Panc1 (cell line): ENCODE measurements around the gene FRMD1. TPM values are rescaled to one million over a fixed set of nuclear protein-coding genes. Genes with fewer than 3 reads are reported as not detected.

Source experiments
- ATAC-seq: fragments of 200-7000 bp; cut with Tn5 transposase; 2 replicates; pipeline ENCODE4 v1.9.1; 2020; ENCODE audit warnings: mild to moderate bottlenecking, moderate library complexity
- BruUV-seq: library from RNA; stranded (reverse); fragments of 400-500 nt; replicated peaks from 2 replicates; lab custom pipeline; 2021; lab: Mats Ljungman, UMichigan
- CTCF ChIA-PET: fragments of 300-600 bp; sonication (Branson Sonifier 250); formaldehyde crosslinking; loops from one replicate; lab custom pipeline; 2022; ENCODE audit warnings: antibody characterized with exemption; lab: Charles Lee
- POLR2A ChIA-PET: fragments of 300-600 bp; sonication (Branson Sonifier 250); formaldehyde crosslinking; loops from one replicate; lab custom pipeline; 2022; ENCODE audit warnings: antibody characterized with exemption; lab: Charles Lee
- DNase-seq: peaks from one replicate; pipeline ENCODE4 v3.0.0-alpha.2; 2010; ENCODE audit warnings: low read depth, low spot score
- H3K27ac ChIP-seq: 2 replicates; pipeline ENCODE4 v1.5.1; 2011; ENCODE audit warnings: mild to moderate bottlenecking, low read length, inconsistent platforms
- H3K27me3 ChIP-seq: fragments of 200-500 bp; sonication (Bioruptor generic); 2 replicates; pipeline ENCODE4 v1.6.0; 2014; ENCODE audit warnings: low read length, inconsistent platforms; ENCODE audit not compliant: control insufficient read depth, insufficient read depth
- H3K36me3 ChIP-seq: fragments of 200-500 bp; sonication (Bioruptor generic); 2 replicates; pipeline ENCODE4 v1.5.1; 2014; ENCODE audit warnings: inconsistent platforms, mild to moderate bottlenecking, low read length, moderate library complexity; ENCODE audit not compliant: control insufficient read depth, insufficient read depth
- H3K4me1 ChIP-seq: 2 replicates; pipeline ENCODE4 v1.5.1; 2011; ENCODE audit warnings: inconsistent platforms, mild to moderate bottlenecking, low read length, moderate library complexity; ENCODE audit not compliant: control insufficient read depth, insufficient read depth
- H3K4me3 ChIP-seq, 2 experiments: 2 replicates each; pipeline ENCODE4 v1.5.1; 2011 to 2012; ENCODE audit warnings: low read depth in 2 of 2, low read length in 2 of 2, mild to moderate bottlenecking in 2 of 2, inconsistent platforms in 1 of 2, moderate library complexity in 1 of 2
- H3K9me3 ChIP-seq: fragments of 200-500 bp; sonication (Bioruptor generic); 2 replicates; pipeline ENCODE4 v1.5.1; 2014; ENCODE audit warnings: low read depth, mild to moderate bottlenecking, inconsistent platforms, low read length, moderate library complexity; ENCODE audit not compliant: control insufficient read depth, insufficient read depth
- POLR2AphosphoS5 ChIP-seq: IDR thresholded peaks from 2 replicates; pipeline ENCODE4 v1.6.1; 2012; ENCODE audit warnings: mild to moderate bottlenecking, low read depth, low read length, moderate library complexity
- SIN3A ChIP-seq: IDR thresholded peaks from 2 replicates; pipeline ENCODE4 v1.6.1; 2012; ENCODE audit warnings: low read depth, mild to moderate bottlenecking, low read length, moderate library complexity, borderline replicate concordance; ENCODE audit not compliant: insufficient read depth
- TCF7L2 ChIP-seq: IDR thresholded peaks from 2 replicates; pipeline ENCODE4 v1.6.1; 2011; ENCODE audit warnings: mild to moderate bottlenecking, low read depth, low read length, inconsistent platforms
- in situ Hi-C: cut with HindIII; loops from 2 replicates; pipeline ENCODE4 v1.10.0; 2016; ENCODE audit warnings: low sequenced_read_pairs, low pct_unique_long_range_greater_than_20kb
- intact Hi-C: fragments of 100-400 bp; cut with micrococcal nuclease; formaldehyde crosslinking; loops from one replicate; pipeline ENCODE4 v1.10.0; 2022; ENCODE audit not compliant: unreplicated experiment
- total RNA-seq: library from RNA; stranded (reverse); gene quantifications from one replicate; pipeline ENCODE4 v1.2.1, GENCODE V29; 2021; ENCODE audit not compliant: unreplicated experiment
- TF ChIP-seq, protein P1 (sequence below), 2 experiments: IDR thresholded peaks; 2 replicates each; pipeline ENCODE4 v1.6.1; 2011 to 2012; ENCODE audit warnings: low read depth in 2 of 2, control low read depth in 1 of 2, low read length in 1 of 2, mild to moderate bottlenecking in 1 of 2, moderate library complexity in 1 of 2; ENCODE audit not compliant: insufficient read depth in 1 of 2
- TF ChIP-seq, protein P2 (sequence below): fragments of 450-650 bp; IDR thresholded peaks from 2 replicates; pipeline ENCODE4 v1.5.1; 2017; ENCODE audit warnings: mild to moderate bottlenecking

Gene FRMD1
- total RNA-seq, 1 experiment from 2014 or later = 0.15 TPM

DNA sequence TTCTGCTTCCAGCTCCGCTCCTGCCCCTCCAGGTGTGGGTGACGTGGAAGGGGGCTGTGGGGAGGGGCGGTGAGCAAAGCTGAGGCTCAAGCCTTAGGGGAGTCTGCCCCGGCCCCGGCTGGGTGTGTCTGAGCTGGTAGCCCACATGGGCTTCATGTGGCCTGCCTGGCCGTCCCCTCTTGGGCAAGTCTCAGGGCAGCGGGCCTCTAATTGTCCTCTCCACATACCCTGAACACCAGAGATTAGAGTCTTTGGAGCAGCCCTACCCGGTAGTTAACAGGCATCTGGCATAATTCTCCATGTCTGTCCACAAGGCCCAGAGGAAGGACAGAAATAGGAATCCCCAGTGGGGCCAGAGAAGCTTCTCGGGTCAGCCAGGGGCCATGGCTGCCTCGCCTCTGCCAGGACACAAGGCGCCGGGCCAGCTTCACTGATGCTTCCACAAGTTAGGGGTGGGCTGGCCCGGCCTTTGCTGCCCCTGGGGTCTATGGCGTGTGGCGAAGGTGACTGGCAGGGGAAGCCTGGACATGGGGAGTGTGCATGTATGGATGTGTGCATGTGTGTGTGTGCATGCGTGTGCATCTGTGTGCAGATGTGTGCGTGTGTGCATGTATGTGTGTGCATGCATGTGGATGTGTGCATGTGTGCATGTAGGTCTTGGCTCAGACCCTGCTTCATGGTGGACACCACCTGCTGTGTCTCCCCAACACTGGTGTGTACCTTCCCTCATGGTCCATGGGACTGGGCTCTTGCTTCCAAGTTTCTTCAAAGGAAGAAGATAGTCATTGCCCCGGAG, 24.0 kb downstream of the FRMD1 start:
- POLR2A ChIA-PET = no interaction called here
- H3K4me1 ChIP-seq = no peaks in the 10 kb centered on the region
- CTCF ChIA-PET = no interaction called here
- no TSS peak for BruUV-seq
- no peak for TF ChIP-seq SIN3A
- H3K9me3 ChIP-seq = no peaks in the 10 kb centered on the region
- no peaks in the 10 kb centered on the region for H3K36me3 ChIP-seq
- DNase-seq (no peak), ATAC-seq (no peak)
- in situ Hi-C loops (no loop called here), intact Hi-C loops (loop anchor here (10.0 kb wide), 1 partner anchor 140 kb away; no protein-coding TSS in a partner anchor)
- H3K27ac ChIP-seq = no peak overlapping the region
- H3K27me3 ChIP-seq = no peaks in the 10 kb centered on the region
- H3K4me3 ChIP-seq = no peak overlapping the region

DNA sequence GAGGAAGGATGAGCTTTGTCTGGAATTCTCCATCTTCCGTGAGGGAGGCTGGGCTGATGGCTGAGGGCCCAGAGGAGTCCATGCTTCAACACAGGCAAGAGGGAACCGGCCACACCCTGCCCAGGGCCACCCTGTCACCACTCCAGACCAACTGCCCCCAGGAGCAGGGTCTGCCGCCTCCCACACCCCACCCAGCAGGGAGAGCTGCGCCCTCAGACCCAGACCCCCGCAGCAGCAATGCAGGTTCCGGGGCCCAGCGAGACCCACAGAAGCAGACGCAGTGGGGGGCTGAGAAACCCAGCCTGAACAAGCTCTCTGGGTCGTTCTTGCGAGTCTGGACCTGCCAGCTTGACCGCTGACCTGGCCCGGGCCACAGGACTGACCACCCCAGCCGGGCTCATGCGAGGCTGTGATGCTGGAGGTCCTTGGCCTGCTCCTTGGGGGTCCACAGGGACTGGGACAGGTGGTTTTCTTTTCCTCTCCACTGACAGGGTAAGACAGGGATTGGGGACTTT, 25.0 kb downstream of the FRMD1 start:
- Histone ChIP-seq H3K36me3 (no peaks in the 10 kb centered on the region), H3K9me3 (no peaks in the 10 kb centered on the region), H3K27ac (no peak overlapping the region), H3K4me1 (no peaks in the 10 kb centered on the region), H3K27me3 (no peaks in the 10 kb centered on the region), H3K4me3 (no peak overlapping the region)
- no TSS peak for BruUV-seq
- ATAC-seq (no peak), DNase-seq (no peak)
- intact Hi-C loops = loop anchor here (10.0 kb wide), 1 partner anchor 139 kb away; no protein-coding TSS in a partner anchor
- ChIA-PET POLR2A (no interaction called here), CTCF (interaction anchor here (0.6 kb wide), 1 partner anchor 50 kb away, joined by 7 read pairs; no protein-coding TSS in a partner anchor)
- TF ChIP-seq, protein P1, sequence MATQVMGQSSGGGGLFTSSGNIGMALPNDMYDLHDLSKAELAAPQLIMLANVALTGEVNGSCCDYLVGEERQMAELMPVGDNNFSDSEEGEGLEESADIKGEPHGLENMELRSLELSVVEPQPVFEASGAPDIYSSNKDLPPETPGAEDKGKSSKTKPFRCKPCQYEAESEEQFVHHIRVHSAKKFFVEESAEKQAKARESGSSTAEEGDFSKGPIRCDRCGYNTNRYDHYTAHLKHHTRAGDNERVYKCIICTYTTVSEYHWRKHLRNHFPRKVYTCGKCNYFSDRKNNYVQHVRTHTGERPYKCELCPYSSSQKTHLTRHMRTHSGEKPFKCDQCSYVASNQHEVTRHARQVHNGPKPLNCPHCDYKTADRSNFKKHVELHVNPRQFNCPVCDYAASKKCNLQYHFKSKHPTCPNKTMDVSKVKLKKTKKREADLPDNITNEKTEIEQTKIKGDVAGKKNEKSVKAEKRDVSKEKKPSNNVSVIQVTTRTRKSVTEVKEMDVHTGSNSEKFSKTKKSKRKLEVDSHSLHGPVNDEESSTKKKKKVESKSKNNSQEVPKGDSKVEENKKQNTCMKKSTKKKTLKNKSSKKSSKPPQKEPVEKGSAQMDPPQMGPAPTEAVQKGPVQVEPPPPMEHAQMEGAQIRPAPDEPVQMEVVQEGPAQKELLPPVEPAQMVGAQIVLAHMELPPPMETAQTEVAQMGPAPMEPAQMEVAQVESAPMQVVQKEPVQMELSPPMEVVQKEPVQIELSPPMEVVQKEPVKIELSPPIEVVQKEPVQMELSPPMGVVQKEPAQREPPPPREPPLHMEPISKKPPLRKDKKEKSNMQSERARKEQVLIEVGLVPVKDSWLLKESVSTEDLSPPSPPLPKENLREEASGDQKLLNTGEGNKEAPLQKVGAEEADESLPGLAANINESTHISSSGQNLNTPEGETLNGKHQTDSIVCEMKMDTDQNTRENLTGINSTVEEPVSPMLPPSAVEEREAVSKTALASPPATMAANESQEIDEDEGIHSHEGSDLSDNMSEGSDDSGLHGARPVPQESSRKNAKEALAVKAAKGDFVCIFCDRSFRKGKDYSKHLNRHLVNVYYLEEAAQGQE (IDR thresholded peaks at IDR 0.05; ENCODE audit: insufficient read depth in 1 of 2, low read depth in 2 of 2, low read length in 1 of 2) = no peak
- TF ChIP-seq POLR2AphosphoS5 (no peak), TCF7L2 (no peak), SIN3A (no peak)
- TF ChIP-seq, protein P2, sequence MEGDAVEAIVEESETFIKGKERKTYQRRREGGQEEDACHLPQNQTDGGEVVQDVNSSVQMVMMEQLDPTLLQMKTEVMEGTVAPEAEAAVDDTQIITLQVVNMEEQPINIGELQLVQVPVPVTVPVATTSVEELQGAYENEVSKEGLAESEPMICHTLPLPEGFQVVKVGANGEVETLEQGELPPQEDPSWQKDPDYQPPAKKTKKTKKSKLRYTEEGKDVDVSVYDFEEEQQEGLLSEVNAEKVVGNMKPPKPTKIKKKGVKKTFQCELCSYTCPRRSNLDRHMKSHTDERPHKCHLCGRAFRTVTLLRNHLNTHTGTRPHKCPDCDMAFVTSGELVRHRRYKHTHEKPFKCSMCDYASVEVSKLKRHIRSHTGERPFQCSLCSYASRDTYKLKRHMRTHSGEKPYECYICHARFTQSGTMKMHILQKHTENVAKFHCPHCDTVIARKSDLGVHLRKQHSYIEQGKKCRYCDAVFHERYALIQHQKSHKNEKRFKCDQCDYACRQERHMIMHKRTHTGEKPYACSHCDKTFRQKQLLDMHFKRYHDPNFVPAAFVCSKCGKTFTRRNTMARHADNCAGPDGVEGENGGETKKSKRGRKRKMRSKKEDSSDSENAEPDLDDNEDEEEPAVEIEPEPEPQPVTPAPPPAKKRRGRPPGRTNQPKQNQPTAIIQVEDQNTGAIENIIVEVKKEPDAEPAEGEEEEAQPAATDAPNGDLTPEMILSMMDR = no peak
- in situ Hi-C loops = no loop called here
